HL-60/S4 treated with retinoic acid at 250 ng/mL for 4 days and 3 days (cell line): ENCODE measurements around the gene NACC1.
"Not testable (repeated sequence)": the region's sequence is repeated elsewhere in the genome, so short reads cannot be mapped to it uniquely, and the experiment has no call there.

Experiments used
- in situ Hi-C: fragments of 300-500 bp; cut with MboI; formaldehyde crosslinking; loops from 2 replicates; pipeline ENCODE4 v1.7.0; 2022; ENCODE audit warnings: low sequenced_read_pairs

Gene NACC1

GRCh38 chr19:13138171-13138915, 20.3 kb downstream of the NACC1 start:
- in situ Hi-C loops = no loop called here

DNA sequence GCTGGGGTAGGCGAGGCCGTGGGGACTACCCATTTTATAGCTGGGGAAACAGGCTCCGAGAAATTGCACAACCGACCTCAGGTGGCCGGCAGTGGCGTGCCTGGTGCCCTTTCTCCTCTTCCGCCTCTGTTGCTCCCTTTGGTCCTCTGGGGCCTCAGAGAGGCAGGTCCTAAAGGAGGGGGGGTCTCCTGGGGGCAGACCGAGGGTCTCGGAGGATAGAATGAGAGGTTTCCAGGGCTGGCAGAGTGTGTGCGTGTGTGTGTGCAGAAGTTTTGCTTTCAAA, 20.8 kb downstream of the NACC1 start:
- in situ Hi-C loops = no loop called here

DNA sequence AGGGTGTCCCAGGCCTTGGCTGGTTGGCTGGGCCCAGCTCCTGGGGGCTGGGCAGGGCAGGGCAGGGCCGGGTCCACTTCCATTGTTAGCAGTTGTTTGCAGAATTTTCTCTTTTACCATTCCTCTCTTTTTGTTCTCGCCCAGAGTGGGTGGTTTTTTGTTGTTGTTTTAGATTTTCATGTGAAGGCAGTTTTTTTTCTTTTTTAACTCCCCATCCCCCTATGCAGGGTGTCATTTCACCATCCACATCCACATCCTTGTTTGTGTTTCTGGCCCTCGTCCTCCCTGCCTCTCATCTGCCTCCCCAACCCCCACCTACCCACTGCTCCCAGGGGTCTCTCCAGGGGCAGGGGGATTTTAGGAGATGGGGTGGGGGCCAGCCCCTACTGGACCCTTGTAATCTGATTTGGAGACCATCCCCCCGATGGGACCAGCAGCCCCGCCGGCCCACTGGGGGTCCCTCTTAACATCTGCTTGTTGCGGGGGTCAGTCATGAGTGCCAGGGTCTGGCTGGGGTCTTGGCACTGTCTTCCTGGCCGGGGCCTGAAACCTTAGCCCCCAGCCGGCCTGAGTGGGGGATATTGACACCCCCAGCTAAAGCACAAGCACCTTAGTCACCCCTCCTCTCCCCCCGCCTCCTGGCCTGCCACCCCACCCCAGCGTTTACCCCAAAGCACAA, 21.7 kb downstream of the NACC1 start:
- in situ Hi-C loops = no loop called here

- in situ Hi-C loops = no loop called here
Observed at GRCh38 chr19:13146763-13147563, 28.9 kb downstream of the NACC1 start.

DNA sequence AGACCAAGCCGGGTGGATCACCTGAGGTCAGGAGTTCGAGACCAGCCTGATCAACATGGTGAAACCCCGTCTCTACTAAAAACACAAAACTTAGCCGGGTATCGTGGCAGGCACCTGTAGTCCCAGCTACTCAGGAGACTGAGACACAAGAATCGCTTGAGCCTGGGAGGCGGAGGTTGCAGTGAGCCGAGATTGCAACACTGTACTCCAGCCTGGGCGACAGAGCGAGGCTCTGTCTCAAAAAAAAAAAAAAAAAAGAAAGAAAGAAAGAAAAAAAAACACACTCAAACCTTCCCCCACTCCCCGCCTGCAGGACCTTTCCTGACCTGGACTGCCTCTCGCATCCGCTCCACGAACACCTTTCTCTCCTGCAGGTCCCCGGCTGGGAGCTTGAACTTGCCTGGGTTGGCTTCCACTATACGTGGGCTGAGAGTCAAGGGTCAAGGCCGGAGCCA, 31.1 kb downstream of the NACC1 start:
- in situ Hi-C loops = not testable (repeated sequence)

GRCh38 chr19:13149628-13150186, 31.6 kb downstream of the NACC1 start:
- in situ Hi-C loops = no loop called here

DNA sequence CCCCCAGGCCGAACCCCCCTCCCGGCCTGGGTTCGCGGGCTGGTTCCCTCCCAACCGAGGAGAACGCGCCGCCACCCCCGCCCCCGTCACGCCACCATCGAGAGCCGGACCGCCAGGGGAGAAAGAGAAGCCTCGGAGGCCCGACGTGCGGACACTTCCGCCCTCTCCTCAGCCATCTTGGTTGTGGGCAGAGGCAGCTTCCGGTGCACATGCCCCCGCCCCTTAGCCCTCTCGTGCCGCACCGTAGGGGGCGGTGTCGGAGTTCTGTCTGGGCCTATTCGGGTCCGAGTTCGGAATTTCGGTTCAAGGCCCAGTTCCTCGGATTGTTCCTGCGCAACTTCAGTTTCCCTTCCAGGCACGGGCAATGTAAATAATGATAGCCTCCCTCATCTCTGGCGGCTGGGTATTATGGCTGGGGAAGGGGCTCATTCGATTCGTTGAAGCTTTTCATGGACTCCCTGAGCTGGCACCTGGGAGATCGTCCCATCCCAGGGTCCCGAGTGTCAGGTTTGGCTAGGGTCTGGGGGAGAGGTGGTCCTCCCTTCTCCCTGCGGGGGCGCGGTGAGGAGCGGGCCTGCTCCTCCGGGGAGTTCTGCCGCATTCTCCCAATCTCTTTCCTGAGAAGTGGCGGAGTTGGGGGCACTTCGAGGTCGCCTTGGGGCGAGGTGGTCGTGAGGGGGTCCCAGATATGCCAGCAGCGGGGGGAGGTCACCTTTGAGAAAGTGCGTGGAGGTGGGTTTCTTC, 32.3 kb downstream of the NACC1 start, which contains the start of the genes IER2 and STX10:
IER2 (plus strand) TSS at position 225 of the 744 bp plus-strand sequence. CDS start 2,776 bp downstream, outside the sequence.
STX10 (minus strand) TSS at position 189 of the 744 bp plus-strand sequence. CDS start 202 bp downstream, outside the sequence.
- in situ Hi-C loops = no loop called here

- in situ Hi-C loops = no loop called here
Observed at GRCh38 chr19:13150931-13151604, 33.0 kb downstream of the NACC1 start.

DNA sequence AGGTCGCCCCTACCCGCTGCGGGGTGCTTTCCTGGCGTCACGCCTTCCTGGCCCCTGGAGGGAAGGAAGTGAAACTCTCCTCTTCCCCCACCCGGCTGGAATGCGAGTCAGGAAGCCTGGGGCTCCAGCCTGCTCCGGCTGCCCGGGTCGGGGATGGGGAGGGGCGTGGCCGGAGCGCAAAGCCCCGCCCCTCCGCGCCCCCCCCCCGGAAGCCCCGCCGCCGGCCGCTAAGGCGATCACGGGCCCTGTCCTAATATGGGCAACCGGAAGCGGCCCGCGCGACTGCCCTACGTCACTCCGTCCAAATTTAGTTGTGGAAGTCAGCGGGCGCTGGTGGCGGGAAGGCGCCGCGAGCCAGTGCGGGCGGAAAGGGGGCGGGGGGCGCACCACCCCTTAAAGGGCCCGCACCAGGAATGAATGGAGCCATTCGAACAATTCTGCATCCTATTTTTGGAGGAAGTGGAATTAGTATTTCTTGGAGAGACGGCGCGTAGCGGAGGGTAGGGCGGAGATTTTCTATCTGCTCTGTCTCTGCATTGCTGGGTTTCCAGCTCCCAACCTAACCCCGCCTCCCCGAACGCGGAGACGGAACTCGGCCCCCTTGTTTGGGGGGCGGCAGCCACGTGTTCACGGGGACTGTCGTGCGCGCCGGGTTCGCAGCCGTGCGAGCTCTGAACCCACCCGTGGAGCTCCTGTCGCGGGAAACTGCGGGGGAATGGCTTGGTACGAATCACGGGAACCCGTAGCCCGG, 33.7 kb downstream of the NACC1 start:
- in situ Hi-C loops = no loop called here

GRCh38 chr19:13152356-13152973, 34.4 kb downstream of the NACC1 start:
- in situ Hi-C loops = no loop called here

DNA sequence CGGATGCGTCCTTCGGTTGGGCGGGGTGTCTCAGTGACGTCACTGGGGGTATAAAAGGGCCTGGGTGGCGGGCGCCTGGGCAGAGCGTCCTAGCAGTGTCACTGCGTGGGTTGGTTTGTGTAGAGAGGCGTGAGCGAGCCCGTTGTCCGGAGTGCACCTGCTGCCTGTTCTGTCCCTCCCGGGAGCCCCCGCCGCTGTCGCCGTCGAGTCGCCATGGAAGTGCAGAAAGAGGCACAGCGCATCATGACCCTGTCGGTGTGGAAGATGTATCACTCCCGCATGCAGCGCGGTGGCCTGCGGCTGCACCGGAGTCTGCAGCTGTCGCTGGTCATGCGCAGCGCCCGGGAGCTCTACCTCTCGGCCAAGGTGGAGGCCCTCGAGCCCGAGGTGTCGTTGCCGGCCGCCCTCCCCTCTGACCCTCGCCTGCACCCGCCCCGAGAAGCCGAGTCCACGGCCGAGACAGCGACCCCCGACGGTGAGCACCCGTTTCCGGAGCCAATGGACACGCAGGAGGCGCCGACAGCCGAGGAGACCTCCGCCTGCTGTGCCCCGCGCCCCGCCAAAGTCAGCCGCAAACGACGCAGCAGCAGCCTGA, 35.0 kb downstream of the NACC1 start:
- in situ Hi-C loops = no loop called here

DNA sequence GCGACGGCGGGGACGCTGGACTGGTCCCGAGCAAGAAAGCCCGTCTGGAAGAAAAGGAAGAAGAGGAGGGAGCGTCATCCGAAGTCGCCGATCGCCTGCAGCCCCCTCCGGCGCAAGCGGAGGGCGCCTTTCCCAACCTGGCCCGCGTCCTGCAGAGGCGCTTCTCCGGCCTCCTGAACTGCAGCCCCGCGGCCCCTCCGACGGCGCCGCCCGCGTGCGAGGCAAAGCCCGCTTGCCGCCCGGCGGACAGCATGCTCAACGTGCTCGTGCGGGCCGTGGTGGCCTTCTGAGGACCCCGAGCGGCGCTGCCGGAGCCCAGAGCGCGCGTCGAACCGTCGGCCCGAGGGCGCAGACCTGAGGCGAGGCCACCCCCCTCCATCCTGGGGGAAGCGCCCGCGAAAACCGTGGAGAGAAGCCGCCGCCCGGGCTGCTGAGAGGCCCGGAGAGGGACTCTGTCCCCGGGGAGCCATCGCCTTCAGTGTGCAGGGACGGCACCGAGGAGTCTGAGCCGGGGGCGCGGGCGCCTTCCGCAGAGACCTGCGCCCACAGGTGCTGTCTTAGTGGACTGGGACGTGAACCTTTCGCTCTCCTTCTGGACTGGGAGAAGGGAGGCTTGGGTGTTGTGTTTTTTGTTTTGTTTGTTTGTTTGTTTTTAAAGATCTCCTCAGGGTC, 35.6 kb downstream of the NACC1 start:
- in situ Hi-C loops = no loop called here

DNA sequence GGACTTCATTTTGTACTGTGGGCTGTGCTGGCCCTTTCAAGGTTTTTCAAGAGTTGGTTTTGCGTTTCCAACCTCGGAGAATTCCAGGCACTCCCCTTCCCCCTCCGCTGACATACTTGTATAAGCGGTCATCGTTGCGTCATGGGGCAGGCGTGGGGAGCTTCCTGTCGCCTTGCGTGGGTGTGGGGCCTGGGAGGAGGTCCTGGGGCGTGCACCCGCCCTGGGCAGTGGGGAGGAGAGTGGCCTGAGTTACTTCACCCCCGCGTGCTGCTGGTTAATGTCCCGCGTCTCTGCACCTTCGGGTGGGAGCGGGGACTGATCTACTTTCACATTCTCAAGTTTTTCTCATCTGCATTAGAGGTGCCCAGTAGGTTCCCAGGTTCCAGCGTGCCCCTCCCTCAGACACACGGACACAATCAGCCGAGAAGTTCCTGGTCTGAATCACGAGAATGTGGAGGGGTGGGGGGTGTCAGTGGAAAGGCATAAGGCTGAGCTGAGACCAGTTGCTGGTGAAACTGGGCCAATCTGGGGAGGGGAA, 36.2 kb downstream of the NACC1 start:
- in situ Hi-C loops = no loop called here

DNA sequence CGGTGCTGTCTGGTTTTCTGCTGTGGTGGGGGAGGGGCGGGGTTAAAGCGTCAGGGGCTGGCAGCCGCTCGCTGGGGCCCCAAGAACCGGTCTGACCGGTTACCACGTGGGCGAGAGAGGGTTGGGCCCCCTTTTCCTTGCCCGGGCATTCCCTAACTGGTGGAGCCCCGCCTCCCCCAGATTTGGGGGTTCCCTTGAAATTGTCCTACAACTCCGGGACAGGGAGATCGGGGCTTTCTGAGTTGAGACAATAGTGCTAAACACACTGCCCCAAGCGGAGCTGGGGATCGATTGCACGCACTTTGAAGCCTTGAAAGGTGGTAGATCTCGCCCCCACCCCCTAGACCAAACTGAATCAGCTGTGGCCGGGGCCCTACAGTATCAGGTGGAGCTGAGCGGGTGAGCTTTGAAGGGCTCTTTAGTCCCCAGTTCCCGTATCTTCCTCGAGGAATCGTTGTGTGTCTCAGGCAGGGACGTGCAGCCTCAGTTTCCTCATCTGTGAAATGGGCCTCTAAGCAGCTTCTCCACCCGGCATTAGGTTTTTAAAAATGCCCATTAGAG, 36.9 kb downstream of the NACC1 start:
- in situ Hi-C loops = no loop called here

- in situ Hi-C loops = no loop called here
Observed at GRCh38 chr19:13155472-13156359, 37.7 kb downstream of the NACC1 start.

DNA sequence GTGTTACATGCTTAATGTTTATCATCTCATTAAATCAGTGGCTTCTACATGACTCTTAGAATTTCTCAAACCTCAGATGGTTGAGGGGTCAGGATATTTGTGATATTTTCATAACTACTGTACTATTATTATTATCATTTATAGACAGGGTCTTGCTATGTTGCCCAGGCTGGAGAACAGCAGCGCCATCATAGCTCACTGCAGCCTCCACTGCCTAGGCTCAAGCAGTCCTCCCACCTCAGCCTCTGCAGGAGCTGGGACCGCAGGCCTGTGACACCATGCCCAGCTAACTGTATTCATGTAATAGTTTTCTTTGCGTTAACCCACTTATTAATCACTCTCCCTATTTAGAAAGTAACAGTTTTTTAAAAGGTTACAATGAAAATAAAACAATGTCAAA, 41.6 kb downstream of the NACC1 start:
- in situ Hi-C loops = no loop called here
